ENCODE measurements around the gene C1orf50.

- TF ChIP-seq FOS (IDR thresholded peaks at IDR 0.05; ENCODE audit: low read depth, low read length) (no peak), CTCF (conservative IDR thresholded peaks at IDR 0.05; ENCODE audit: low read depth, low read length) (no peak), SMC3 (IDR thresholded peaks at IDR 0.05; ENCODE audit: low read depth, low read length) (no peak)
Observed at GRCh38 chr1:42817976-42818375, 50.9 kb downstream of the C1orf50 start.
